ENCODE measurements around the gene EGFR.

The EGFR gene

DNA sequence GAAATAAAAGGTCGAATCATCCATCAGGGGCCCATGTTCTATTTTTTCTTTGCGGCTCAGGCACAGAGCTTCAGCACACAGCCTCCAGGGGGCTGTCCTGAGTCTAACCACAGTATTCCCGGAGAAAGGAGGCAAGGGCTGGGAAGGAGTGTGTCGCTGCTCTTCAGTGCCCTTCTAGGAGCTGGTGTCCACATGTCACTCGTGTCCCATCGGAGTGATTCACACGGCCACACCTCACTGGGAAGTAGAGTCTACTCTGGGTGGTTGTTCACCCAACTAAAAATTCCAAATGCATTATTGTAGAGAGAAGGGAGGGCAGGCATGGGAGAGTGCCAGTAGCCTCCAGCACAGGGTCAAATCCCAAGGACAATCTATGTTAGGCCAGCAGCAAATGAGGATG lies 231.5 kb downstream of the EGFR start:
- DNase-seq (ENCODE audit: low read depth) = no peak

DNA sequence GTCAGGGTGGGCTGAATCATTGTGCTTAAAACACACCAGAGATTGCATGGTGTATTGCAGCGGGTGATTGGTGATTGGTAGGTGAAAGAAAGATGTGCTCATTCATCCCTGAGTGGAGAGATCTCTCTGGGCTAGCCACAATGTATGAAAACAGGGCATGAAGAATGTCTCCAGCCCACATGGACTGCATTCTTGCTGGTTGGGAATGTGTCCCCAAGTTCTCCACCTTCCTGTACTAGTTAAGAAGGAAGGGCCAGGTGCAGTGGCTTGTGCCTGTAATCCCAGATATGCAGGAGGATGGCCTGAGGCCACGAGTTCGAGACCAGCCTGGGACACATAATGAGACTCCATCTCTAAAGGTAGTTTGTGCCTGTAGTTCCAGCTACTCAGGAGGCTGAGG lies 232.5 kb downstream of the EGFR start:
- DNase-seq (ENCODE audit: low read depth) = no peak

DNA sequence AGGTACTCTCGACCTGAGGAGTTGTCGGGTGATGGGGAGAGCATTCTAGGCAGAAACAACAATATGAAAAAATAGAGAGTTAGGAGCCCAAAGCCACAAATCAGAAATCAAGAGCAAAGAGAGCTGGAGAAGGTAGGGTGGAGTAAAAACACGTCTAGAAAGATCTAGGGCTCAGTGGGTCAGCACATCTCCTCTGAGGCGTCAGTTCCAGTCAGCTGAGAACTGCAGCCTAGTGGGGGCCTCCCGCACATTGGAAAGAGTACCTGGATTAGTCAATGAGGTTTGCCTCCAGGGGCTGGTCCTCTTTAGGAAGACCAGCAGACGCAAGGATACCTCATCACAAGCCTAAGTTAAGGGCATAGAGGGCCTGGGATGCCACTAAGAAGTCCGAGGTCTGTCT lies 233.1 kb downstream of the EGFR start:
- DNase-seq (ENCODE audit: low read depth) = no peak

DNA sequence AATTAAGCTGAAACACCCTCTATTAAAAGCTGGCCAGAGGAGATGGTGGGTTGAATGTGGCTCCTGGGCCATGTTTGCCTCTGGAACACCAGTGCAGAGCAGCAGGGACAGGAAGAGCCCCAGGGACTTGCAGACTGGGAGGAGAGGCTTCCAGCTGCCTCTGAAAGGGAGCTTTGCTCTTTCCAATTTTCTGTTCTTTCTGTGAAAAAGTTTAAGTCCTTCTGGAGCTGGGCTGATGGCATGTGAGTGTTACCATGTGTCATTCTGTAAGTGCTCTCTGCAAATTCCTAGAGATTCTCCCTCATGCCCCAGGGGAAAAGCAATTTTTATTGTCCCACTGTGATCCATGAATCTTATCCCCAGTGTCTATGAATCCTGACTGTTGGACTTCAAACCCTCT lies 233.6 kb downstream of the EGFR start:
- no peak for DNase-seq (ENCODE audit: low read depth)

DNA sequence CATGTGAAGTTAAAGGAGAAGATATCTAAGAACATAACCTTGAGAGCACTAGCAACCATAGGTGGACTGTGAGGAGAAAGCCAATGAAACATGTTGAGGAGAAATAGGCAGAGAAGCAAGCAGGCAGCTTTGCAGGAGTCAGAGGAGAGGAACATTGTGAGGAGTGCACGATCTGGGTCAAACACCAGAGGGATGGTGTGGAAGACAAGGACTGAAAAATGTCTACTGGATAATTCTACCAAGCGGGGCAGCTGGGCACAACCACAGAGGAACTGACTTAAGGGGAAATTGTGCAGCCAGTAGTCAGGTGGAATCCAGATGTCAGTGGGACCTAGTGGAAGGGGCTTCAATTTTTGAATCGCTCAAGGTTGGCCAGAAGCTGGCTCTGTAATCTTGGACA lies 234.4 kb downstream of the EGFR start:
- DNase-seq (ENCODE audit: low read depth) = no peak

DNA sequence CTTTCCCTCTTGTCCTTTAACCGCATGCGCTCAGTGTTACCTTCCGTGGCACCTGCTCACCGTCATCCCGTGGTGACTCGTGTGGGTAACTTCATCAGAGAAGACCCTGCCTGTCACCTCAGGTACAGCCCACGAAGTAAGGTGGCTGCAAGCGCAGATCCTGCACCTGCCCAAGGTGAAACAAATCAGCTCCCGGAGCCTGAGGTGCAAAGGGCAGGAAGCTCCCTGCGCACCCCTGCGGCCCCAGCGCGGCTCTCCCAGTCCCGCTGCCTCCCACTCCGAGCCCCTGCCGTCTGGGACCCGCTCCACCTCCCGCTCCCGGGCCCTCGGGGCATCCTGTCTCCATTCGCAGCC lies 235.4 kb downstream of the EGFR start:
- DNase-seq (ENCODE audit: low read depth) = no peak

DNA sequence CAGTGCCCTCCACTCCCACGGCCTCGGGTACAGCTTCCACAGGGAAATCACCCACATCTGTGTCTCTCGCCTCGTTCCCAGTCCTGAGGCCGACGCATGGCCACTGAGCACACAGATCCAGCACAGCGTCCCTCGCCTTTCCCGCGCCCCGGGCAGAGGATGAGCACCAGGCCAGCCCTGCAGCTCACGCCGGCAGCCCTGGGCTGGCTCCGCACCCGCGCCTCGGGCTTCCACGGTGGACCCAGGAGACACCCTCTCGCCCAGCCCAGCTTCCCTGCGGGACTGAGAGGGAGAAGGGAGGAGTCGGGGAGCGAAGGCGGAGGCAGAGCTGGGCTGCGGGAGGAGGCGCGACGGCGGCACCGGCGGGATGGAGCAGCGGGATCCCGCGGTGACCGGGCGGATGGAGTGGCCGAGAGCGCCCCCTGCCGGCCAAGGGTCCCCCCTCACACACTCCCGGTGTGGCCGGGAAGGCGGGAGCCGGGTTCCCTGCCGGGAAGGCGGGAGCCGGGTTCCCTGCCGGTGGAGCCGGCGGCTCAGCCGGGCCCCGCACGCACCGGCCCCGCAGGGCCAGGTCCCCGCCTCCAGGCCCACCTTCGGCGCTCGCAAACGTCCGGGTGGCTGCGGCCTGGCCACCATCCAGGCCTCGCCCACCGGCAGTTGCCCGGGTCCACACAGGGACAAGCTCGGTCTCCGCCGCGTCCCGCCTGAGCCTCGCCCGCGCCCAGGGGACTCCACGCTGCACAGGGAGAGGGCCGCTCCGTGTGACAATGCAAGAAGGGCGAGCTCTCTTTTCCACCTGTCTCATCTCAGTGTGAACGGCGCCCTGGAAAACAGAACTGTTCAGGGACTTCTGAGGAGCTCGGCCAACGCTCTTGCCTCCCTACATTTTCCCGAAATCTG lies 236.0 kb downstream of the EGFR start:
- DNase-seq (ENCODE audit: low read depth) = no peak

DNA sequence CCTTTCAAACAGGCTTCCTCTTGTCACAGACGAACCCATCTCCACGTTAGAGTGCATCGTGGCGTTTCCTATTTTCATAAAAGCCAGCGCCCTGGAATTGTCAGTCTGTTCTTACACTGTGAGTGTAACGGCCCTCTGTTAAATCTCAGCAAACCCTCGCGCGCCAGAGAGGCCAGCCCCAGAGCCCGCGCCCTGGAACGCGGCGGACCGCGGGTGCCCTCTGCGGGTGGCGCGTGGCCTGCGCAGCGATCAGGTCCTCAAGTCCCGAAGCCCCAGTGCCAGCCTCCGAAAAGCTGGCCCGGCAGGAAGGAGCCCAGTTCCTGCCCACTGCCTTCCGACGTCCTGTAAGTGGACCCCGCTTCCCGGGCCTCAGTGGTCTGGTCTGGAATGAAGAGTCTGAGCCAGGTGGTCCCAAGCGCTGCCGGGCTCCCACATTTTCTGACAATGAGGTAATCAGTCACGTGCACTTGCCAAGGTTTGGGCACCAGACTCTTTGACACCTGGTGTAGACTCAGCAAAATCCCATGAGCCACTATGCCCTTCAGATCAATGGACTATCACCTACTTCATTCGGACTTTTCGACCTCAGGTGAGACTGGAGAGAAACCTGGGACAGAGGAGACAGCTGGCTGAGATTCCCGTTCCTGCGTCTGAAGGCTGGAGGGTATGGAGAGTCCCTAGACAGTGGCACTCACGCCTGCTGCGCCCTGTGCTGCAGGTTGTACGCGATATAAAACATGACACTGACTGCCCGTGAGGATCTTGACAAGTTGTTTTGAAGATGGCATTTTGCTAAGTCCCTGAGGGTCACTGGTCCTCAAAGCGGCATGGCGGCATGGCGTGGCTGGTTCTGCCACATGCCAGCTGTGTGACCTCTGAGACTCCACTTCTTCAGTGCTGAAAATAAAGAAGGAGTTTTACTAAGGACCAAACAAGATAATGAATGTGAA lies 237.0 kb downstream of the EGFR start:
- no peak for DNase-seq (ENCODE audit: low read depth)

DNA sequence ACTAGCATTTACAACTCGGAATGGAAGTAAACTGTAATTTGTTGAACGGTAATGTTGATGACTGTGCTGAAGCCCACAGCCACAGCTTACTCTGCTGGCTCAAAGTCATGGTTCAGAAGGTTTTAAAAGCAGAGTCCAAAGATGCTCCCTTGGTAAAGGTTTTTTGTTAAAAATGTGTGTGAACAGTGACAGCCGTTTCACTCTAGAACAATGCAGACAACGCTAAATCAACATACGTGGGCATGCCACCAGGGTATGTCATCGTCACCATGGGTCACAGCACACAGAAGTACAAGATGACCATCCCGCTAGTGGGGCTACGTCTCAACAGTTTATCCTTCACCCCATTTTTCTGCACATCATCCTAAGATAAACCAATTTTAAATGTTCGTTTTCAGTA lies 239.8 kb downstream of the EGFR start:
- DNase-seq (ENCODE audit: low read depth) = no peak

DNA sequence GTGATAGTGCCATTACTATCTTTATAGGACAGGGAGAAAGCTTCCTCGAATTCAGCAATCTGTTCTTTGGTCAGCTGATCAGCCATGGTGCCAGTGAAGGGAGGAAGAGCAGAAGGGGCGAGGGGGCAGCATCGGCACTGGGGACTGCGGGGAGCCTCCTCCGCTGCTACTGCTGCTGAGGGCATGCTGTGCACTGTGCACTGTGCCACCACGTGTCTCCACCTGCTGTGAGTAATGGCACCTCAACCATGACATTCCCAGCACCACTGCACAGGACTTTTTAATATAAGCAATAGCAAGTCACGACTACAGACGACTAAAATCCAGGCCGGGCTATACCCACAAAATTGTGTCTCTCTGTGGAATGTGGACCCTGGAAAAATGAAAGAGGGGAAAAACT lies 241.4 kb downstream of the EGFR start:
- no peak for DNase-seq (ENCODE audit: low read depth)

DNA sequence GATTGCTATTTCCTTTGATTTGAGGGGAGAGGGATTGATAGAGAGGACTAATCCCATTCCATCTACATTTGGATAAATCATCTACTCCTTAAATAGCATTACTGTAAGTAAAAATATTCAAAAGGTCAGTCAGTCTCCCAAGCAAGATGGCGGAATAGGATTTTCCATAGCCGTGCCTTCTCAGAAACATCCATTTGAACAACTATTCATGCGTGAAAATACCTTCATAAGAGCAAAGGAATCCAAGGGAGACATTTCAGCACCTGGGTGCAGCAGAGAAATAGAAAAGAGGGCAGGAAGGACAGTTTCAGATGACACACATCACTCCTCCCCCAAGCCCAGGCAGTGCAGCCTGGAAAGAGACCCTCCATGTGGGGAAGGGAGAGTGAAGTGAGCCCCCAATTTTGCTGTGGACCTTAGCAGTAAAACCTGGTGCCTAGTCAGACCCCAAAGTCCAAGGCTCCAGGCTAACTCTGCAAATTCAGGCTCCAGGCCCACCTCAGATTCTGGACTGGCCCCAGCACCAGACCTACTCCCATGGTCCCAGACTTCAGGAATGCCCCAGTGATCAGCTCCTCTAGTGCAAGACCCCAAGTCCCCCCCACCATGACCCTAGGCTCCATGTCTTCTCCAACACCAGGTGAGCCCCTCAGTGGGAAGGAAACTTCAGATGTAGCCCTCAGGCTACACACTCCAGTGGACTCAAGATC lies 242.0 kb downstream of the EGFR start:
- no peak for DNase-seq (ENCODE audit: low read depth)
